Measurements from ENCODE around the gene THADA. TPM values are rescaled to one million over a fixed set of nuclear protein-coding genes. Genes with fewer than 3 reads are reported as not detected.

Gene THADA
- total and polyA plus RNA-seq, 7 donors = 4.4 to 35.2 (median 20.2) TPM

GRCh38 chr2:43325107-43325811 lies 270.6 kb downstream of the THADA start:
- Histone ChIP-seq H3K4me3 (no peak overlapping the region), H3K9me3 (no peaks in the 10 kb centered on the region), H3K27me3 (no peaks in the 10 kb centered on the region), H3K36me3 (no peaks in the 10 kb centered on the region), H3K4me1 (peaks cover 0 to 70% (median 59%) of the 10 kb centered on the region in 4 donors), H3K27ac (peak overlapping the region; percentile 66 to 84 (median 82))
- DNase-seq = peak; percentile 74
- intact Hi-C loops (cut with DNase I) = no loop called here
- WGBS, 2 donors = 73 to 74% methylated on average over 2 of the region's 2 CpGs
- TF ChIP-seq POLR2A (IDR thresholded peaks at IDR 0.05) (no peak), CTCF (IDR thresholded peaks at IDR 0.05) (no peak), EP300 (IDR thresholded peaks at IDR 0.05) (no peak), POLR2AphosphoS5 (IDR thresholded peaks at IDR 0.05) (peak in 1 of 4 donors; percentile 31)

GRCh38 chr2:43324259-43325106 lies 271.4 kb downstream of the THADA start:
- H3K9me3 ChIP-seq = no peaks in the 10 kb centered on the region
- H3K36me3 ChIP-seq = peaks cover 0 to 2% (median 0%) of the 10 kb centered on the region in 4 donors
- 77 to 89% methylated on average over 8 of the region's 8 CpGs for WGBS, 2 donors
- peak in 2 of 4 donors; percentile 38 to 44 for TF ChIP-seq POLR2AphosphoS5 (IDR thresholded peaks at IDR 0.05)
- TF ChIP-seq POLR2A (IDR thresholded peaks at IDR 0.05) = no peak
- peaks cover 0 to 67% (median 57%) of the 10 kb centered on the region in 4 donors for H3K4me1 ChIP-seq
- no peak overlapping the region for H3K4me3 ChIP-seq
- intact Hi-C loops (cut with DNase I) = no loop called here
- no peaks in the 10 kb centered on the region for H3K27me3 ChIP-seq
- peak; percentile 90 for DNase-seq
- H3K27ac ChIP-seq = peak overlapping the region; percentile 66 to 84 (median 82)

GRCh38 chr2:43323857-43324256 lies 272.0 kb downstream of the THADA start:
- DNase-seq = no peak
- WGBS, 2 donors = 87 to 92% methylated on average over 4 of the region's 4 CpGs
- no peak for TF ChIP-seq POLR2AphosphoS5 (IDR thresholded peaks at IDR 0.05)
- Histone ChIP-seq H3K27ac (peak overlapping the region; percentile 66 to 84 (median 82)), H3K4me3 (no peak overlapping the region), H3K36me3 (peaks cover 0 to 4% (median 0%) of the 10 kb centered on the region in 4 donors), H3K27me3 (no peaks in the 10 kb centered on the region), H3K9me3 (no peaks in the 10 kb centered on the region), H3K4me1 (peaks cover 0 to 67% (median 57%) of the 10 kb centered on the region in 4 donors)
- intact Hi-C loops (cut with DNase I) = no loop called here

- Histone ChIP-seq H3K9me3 (no peaks in the 10 kb centered on the region), H3K36me3 (peaks cover 0 to 4% (median 0%) of the 10 kb centered on the region in 4 donors), H3K4me3 (no peak overlapping the region), H3K27me3 (no peaks in the 10 kb centered on the region), H3K27ac (no peak overlapping the region), H3K4me1 (peaks cover 0 to 46% (median 37%) of the 10 kb centered on the region in 4 donors)
- 100% methylated on average over 1 of the region's 1 CpG for WGBS, 2 donors
- TF ChIP-seq CTCF (IDR thresholded peaks at IDR 0.05) (no peak), POLR2A (IDR thresholded peaks at IDR 0.05) (no peak), EP300 (IDR thresholded peaks at IDR 0.05) (no peak), POLR2AphosphoS5 (IDR thresholded peaks at IDR 0.05) (no peak)
- intact Hi-C loops (cut with DNase I) = no loop called here
- no peak for DNase-seq
Observed at GRCh38 chr2:43321446-43321845, 274.4 kb downstream of the THADA start.

GRCh38 chr2:43319541-43319940 lies 276.3 kb downstream of the THADA start:
- Histone ChIP-seq H3K27me3 (no peaks in the 10 kb centered on the region), H3K4me3 (no peak overlapping the region), H3K4me1 (peaks cover 0 to 38% (median 31%) of the 10 kb centered on the region in 4 donors), H3K27ac (no peak overlapping the region), H3K9me3 (no peaks in the 10 kb centered on the region), H3K36me3 (peaks cover 0 to 4% (median 0%) of the 10 kb centered on the region in 4 donors)
- no peak for TF ChIP-seq CTCF (IDR thresholded peaks at IDR 0.05)
- no peak for TF ChIP-seq POLR2AphosphoS5 (IDR thresholded peaks at IDR 0.05)
- no peak for TF ChIP-seq EP300 (IDR thresholded peaks at IDR 0.05)
- no peak for TF ChIP-seq POLR2A (IDR thresholded peaks at IDR 0.05)
- no peak for DNase-seq
- intact Hi-C loops (cut with DNase I) = no loop called here
- WGBS, 2 donors = 82% methylated on average over 2 of the region's 2 CpGs
